GM21717 (cell line): Measurements from ENCODE around the gene VAPA.
A peak's percentile ranks its signal among the peaks of the same experiment; 100 is the strongest.
"Not testable (repeated sequence)": the region's sequence is repeated elsewhere in the genome, so short reads cannot be mapped to it uniquely, and the experiment has no call there.

ENCODE experiments used
- ATAC-seq: cut with Tn5 transposase; IDR thresholded peaks from one replicate; pipeline ENCODE4 v1.9.1; 2021; ENCODE audit warnings: mild to moderate bottlenecking, moderate library complexity; ENCODE audit not compliant: unreplicated experiment

The VAPA gene

DNA sequence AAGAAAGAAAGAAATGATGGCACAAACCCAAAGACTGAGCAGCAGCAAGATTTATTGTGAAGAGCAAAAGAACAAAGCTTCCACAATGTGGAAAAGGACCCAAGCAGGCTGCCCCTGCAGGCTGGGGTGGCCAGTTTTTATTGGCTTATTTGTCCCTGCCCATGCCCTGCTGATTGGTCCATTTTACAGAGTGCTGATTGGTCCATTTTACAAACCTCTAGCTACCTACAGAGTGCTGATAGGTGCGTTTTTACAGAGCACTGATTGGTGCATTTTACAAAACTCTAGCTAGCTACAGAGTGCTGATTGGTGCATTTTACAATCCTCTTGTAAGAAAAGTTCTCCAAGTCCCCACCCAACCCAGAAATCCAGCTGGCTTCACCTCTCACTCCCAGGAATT lies 1.5 kb upstream of the VAPA start:
- ATAC-seq, result not testable (repeated sequence)

DNA sequence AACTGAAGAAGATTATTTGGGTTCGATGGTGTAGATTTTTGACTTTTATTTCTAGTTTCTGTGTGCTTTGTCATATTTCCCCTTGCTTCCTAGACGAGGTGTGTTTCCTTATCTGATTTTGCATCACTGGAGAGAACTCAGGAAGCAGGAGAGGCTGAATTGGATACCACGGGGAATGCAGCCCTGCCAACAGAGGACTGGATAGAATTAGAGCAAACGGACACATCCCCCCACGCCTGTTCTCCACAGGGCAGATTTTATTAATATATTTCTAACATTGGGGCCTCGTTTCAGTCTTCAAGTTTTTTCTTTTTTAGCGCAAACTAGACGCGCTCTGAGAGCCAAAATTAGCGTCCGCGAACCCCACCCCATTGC lies 678 bp upstream of the VAPA start:
- ATAC-seq, result peak; percentile 1

DNA sequence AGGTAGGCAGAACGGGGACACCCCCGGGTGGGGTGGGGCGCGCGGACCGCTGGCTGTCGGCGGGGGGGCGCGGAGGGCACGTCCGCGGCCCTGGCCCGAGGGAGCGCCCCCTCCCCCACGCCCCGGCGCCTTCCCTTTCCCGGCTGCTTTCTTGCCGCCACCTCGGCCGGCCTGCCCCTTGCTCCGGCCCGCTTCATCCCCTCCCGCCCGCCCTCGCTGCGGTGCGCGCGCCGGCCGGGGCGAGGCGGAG lies 443 bp downstream of the VAPA start:
- peak; percentile 15 for ATAC-seq

DNA sequence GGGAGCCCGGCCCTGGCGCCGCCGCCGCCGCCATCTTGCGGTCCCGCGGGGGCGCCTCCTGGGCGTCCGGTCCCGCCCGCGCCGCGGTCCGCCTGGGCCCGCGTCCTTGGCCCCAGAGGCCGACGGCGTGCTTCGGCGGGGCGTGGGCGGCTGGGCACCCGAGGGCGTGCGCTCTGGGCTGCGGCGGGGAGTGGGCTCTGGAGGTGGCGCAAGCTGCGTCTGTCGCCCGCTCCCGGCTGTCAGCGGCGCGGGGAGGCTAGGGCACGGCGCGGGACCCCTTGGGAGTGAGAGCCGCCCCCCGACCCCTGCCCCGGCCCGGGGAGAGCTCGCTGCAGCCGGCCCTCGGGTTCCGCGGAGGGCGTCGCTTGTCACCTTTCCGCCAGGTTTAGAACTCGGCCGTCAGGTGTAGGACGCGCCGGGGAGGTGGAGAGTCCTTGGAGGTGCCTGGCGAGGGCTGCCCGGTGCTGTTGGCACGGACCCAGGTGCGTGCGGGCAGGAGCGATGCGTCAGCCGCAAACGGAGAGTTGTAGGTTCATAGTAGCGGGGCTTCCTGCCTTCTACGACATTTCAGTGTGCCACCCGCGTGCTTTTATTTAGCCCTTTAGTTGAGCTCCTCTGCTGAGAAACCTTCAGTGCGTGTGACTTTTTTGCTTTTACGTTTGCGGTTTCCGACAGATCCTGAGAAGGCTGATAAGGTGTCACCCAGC lies 921 bp downstream of the VAPA start:
- ATAC-seq, result peak; percentile 25

DNA sequence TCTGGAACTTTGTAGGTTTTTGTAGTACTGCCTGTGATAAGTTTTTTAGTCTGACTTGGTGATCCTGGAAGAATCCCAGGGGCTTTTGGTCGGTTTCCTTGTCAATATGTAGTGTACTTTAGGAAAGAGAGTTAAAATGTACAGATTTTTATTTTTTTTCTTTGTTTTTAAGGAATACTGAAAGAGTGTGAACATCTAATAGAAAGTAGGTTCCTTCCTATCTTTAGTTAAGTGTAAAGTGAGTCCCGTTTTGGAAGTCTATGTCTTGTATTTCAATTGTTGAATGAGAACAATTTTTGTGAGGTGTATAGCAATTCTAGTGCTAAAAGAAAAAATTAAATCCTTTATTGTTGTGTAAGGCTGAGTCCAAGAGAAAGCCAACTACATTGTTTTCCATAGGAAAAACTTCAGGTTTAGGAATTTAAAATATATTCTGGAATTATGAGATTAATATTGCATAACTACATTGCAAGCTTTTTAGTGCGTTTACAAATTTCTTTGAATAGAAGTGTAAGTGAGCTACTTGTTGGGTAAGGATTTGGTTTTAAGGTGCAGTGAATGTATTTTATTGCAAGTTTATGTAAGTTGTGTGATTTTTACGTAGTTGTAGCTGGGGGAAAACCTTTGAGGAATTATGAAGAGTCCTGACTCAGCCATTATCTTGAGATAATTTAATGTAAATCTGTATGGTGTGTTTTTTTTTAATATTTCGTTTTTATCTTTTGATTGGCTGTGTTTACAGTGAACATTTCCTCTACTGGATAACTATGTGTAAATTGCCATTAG lies 1.7 kb downstream of the VAPA start:
- ATAC-seq, result no peak

DNA sequence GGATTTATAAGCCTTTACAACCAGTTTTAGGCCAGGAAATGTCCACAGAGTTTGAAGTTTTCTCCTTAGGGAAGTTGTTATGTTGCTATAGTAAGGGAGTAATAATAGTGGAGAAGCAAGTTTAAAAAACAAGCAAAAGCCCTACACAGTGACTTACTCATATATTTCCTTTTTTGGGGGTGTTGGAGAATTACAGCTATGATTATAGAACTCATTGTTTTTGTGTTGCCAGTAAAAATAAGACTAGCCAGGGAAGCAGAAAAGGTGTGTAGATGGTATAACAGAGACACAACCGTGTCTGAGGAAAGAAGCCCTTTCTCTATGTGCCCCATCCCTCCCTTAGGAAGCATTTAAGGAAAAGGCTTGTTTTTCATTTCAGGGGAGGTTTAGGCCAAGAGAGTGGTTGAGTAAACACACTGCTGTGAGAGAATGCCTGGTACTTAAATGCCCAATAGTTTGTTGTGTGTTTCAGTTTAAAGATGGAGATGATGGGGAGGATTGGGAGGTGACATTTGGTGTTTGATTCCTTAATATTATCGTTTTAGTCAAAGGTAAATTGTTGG lies 2.3 kb downstream of the VAPA start:
- ATAC-seq, result no peak

DNA sequence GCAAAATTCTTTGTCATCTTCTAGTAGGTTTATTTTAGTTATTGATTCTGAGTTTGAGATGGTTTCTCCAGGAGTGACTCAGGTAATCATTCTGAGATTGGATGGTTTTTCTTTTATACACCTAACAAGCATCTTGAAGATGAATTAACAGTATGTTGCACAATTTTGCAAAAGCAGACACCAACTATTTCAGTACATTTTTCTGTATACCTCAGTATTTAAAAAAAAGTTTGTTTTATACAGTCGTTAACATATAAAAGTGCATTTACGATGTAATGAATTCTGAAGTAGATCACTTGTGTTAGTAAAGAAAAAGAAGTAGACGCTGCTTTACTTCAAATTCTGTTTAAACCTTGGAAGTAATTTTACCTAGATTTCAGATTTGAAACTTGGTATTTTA lies 3.0 kb downstream of the VAPA start:
- ATAC-seq, result no peak

DNA sequence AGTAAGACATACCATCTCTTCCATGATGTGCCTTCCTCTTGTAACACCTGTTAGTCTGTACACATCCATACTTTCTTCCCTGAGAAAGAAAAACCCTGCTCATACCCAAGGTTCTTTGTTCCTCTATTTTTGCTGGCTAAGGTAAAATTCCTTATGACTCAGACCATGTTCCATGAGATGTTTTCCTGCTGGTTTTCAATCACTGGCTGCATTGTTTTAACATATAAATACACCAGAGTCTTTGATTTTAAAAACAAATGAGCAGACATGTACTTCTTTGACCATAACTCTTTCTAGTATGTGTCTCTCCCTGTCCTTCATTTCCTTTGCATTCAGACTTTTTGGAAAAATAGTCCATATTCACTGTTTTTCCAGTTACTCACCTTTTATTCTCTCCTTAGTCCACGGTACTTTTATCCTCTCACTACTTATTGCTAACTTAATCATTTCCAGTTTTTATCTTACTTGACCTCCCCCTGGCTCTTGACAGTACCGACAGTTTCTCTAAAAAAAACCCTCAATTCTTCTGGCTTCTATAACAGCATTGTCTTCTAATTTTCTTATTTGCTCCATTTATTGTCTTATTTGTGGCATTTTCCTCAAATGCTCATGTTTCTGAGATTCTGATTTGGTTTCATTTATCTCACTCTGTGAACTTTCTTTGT lies 4.3 kb downstream of the VAPA start:
- ATAC-seq, result no peak

DNA sequence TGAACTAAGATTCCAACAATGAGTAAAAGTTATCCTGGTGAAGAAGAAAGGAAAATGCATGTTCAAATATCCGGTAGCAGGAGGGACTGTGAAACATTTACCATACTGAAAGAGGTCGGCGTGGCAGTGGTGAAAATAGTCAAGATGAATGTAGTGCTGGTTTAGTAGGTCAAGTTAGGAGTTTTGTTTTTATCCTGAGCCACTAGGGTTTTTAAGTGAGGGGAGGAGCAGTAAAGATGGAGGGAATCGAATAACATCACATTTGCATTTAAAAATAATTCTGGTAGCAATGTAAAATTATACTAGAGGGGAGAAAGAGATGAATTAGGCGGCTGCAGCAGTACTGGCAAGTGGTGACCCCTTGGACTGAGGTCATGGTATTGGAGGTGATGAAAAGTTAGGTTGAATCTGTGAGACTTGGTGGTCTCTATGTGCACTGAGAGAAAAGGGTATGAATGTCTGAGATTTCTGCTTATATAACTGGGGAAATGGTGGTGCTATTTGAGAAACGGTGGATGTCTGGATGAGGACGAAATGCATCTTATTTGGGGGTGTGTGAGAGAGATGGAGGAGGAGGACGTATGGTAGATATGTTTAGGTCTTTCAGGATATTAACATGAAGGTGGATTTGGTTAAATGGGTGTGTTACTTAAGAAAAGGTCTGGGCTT lies 5.9 kb downstream of the VAPA start:
- ATAC-seq, result no peak

DNA sequence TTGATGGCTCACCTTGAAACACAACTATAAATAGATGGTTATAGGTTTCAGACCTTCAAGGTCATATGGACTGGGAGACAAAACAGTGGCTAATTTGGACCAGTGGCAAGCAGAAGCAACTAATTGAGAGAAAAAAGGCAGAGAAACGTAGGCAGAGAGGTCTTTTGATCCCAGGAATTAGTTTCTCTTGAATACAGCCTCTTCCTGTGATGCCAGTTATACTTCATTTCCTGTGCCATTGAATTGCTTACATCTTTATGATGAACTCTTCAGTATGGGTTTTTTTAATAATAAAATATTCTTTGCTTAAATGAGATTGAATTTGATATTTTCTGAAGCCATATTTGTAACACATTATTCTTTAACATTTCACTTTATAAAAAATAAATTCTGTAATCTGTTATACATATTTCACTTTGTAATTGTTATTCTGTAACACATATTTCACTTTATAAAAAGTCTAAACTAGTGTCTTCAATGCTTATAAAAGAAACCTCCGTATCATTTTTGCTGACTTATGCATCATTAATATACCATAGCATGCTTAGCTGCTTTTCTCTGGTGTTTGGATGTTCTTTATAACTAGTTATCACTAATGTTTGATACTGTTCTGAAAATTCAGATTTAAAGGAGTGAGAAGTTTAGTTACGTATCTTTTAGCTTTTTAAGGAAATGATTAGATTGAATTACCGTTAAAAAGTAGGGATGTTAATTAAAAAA lies 8.9 kb downstream of the VAPA start:
- no peak for ATAC-seq

DNA sequence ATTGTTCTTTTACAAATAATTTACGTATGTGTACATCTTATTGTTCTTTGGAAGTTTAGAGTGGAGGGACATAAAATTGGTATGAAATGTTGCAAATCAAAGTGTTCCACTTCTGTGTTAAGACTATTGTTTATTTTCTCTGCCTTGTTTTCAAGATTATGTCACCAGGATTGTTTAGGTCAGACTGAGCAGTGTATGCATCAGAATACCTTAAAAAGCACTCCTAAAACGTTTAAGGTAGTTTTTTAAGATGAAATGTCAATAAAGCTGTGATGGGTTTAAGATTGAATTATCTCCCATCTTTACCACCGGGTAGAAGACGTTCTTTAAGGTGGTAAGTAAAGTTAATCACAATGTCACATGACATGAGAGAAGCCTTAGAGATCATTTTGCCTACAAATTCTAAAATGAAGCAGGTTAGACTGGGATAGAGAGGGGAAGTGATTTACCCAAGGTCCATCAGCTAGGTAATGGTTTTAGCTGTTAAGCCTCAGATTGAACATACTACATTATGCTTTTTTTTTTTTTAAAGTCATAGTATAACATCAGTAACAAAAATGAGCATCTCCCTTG lies 10.6 kb downstream of the VAPA start:
- no peak for ATAC-seq

DNA sequence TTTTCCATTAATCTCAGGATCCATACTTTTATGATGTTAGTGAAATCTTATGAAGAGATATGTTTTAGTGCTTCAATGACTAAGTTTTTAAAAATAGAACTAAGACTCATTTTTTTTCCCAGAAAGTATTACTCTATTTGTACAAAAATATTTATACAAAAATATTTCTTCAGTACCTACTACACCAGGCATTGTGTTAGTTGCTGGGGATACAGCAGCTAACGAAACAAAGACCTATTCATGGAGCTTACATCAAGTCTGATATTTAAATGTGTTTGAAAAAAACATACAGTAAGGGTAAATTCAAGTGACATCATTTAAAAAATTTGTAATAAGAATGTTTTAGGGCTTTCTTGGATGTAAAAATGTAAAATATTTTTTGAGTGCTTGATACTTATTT lies 11.6 kb downstream of the VAPA start:
- ATAC-seq, result no peak

DNA sequence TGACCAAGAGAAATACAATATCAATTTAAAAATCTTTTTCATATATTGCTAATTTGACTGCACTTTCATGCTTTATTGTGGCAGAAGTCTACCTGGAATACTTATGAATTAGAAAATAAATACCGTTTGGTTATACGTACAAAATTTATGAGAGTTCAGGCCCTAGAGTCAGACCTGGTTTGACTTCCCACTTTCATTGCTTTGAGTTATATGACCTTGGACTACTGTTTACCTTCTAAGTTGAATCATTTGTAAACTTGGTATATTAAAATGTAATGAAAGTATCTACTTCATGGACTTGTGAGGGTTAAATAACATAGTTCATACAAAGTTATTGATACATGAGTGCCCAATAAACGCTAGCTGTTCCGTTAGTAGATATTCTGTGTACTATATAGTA lies 12.0 kb downstream of the VAPA start:
- ATAC-seq, result no peak

DNA sequence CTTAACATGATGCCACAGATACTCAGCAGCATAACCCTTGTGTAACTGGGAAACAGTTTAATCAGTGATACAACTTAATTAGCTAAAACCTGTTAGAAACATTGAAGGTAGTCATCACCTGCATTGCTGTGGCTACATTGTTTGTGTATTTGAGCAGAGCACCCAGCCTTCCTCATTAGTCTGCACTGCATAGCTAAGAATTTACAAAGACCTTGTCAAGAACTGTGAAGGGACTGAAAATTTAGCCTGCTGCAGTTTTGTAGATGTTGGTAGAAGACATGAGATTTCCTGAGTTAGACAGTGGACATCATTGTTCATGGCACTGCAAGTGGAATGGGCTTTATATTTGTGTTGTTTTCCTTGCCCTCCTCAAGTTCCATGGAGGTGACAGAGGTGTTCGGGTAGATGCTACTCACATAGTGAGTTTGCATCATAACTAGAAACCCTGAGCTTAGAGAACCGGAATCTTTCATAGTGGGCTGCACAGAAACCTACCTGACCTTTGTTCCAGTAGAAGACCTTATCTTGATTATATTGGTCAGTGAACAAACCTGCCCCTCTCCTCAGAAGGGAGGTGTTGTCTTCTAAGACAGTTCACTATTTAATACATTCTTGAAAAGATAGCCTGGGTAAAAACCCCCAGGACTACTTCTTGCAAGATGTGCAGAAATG lies 12.5 kb downstream of the VAPA start:
- ATAC-seq, result no peak

DNA sequence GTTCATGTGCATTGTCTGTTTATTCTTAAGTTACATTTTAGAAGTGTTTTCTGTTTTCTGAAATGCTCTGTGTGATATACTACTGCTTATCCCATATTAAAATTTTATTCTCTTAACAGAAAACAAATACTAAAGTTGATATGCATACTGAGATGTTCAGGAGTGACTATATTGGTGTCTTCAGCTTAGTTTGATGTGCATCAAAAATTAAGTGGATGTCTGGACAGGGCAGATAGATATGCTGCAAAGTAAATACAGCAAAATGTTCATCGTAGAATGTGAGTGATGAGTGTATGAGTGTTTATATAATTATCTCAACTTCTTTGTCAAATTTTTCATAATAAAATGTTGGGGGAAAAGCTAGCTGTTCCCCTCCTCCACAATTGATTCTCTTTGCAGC lies 13.2 kb downstream of the VAPA start:
- ATAC-seq, result no peak

DNA sequence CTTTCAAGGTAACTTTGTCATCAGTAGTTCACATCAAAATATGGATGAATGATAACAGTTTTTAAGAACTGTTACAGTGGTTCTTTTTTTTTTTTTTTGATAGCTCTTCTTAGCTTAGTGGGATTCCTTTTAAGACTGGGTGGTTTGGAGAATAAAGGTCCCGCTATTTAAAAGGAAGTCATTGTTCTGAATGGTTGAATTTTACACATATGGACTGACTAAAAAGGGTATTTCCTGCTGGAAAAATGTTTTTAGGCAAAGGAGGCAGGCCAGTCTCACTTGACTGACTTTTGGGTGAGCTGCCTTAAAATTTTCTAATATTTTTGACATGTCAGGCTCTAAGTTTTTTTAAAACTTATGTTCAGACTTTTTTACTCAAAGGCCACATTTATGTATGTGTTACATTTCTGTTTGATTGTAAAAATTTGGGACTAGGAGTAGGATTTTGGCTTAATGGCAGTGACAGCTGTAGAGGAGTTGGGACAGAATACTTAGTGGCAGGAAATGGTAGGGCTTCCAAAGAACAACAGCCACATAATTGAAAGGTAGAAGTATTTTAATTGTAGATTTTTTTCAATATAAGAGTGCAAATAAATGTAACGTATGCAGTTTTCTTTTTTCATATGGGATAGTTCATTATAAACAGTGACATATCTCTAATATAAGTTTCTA lies 13.7 kb downstream of the VAPA start:
- ATAC-seq, result no peak

DNA sequence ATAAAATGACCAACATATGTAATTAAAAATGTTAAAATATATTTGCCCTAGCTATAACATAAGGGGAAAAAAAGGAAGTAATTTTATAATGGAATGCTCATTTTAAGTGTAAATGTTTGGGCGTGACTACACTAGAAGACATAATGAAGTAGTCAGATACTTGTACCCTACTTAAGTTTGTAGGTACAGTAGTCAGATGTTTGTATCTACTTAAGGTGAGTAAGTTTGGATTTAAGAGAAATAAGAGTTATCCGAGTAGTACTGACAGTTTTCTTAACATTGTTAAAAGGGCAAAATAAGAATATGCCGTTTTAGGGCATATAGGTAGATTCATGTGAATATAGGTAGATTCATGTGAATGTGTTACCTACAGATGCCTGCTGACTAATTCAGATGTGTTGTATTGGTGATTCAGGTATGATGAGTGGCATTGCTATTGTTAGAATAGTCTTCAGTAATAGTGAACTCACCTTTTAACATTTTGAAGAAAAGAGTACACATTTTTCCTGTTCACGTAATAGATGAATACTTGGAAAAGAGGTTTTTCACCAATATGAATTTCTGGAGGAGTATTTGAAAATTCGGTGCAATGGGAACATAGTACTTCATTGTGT lies 14.9 kb downstream of the VAPA start:
- no peak for ATAC-seq

DNA sequence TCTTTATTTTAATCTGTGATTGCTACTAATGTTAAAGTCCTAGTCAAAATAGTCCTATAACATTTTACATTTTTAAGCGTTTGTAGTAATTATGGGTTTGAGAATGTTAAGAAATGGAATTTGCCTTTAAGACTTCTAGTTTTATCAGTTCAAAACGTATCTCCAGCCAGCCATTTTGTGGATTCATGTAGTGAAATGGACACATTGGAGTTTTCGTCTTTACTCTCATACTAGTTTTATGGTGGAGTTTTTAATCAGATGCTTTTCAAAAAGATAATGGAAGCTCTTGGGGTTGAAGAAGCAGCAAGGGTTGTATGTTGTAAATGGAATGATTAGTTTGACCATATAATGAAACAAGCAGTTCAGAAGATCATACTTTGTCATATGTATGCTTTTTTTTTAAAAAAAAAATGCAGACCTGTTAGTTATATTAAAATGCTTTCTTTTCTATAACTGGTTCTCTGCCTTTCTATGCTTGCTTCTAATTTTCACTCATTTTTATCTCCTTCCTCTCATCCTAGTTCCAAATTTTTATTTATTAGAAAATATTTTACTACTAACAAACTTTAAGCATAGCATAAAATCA lies 16.6 kb downstream of the VAPA start:
- no peak for ATAC-seq

DNA sequence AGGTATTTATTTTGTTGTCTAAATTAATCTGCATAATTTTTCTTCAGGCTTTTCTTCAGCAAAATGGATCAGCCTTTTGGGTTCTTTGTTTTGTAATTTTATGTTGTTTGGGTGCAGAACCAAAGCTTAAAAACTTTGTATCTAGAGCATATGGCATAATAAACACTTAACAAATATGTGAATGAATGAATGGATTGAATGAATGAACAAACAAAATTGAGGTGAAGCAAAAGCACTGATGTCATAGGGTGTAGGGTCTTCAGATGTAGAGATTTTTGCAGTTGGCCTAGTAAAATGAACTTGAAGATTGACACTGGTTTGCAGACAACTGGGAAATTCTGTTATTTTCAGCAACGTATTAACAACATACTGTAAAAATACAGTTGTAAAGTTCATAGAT lies 17.3 kb downstream of the VAPA start:
- ATAC-seq, result no peak
